ENCODE data around the gene GATAD1.

Gene GATAD1

DNA sequence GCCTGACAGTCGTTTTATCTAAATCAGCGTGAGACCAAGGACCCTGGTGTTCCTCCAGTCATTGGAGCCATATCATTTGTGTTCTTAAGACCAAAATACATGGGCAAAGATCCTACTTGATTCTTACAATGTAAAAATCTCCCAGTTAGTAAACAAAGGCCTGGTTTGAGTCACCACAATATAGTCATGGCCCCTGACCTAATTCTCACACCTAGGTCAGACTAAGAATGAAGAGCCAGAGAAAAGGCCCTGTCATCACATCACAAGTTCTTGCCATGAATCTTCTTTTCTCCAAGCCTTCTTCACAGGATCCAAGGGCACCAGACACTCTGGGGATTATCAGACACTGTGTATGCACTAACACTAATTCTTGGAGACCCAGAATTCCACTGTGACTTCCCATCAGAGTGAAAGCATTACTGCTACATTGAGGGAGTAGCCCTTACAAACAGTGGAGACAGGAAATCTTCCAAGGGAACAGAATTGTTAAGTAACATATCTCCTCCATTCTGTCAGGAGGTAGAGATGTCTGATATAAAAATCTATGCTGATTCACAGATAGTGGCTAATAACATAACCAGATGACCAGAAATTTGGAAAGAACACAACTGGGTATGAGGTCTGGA, 38.1 kb downstream of the GATAD1 start:
- no peak for DNase-seq

DNA sequence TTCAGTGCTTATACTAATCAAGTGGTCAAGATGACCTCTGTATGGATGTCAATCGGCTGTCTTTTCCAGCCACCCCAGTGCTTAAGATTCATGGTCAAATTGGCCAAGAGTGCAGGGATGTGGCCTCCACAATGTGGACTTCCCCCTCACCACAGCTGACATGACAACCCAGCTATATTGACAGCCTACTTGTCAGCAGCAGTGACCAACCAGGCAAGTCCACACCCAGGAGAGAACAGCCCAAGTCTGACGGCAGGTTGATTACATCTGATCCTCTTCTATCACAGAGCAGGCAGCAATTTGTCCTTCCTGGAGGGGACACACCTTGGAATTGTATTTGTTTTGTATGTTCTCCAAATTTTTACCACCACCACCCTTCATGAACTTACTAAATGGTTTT, 38.7 kb downstream of the GATAD1 start:
- no peak for DNase-seq

DNA sequence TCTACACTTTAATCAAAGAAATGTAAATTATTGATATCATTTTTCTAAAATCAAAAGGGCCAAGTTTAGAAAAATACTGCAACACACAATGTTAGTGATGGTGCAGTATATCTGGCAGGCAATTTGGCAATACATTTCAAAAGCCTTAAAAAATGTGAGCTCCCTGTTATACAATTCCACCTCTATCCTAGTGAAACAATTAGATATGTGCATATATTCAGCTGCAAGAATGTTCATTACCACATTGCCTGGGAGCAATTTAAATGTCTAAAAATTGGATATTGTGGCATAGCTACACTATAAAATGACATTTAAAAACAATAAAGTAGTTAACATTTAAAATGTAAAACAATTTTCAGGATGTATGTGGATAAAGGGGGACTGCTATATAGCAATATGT, 40.5 kb downstream of the GATAD1 start:
- DNase-seq: no peak

DNA sequence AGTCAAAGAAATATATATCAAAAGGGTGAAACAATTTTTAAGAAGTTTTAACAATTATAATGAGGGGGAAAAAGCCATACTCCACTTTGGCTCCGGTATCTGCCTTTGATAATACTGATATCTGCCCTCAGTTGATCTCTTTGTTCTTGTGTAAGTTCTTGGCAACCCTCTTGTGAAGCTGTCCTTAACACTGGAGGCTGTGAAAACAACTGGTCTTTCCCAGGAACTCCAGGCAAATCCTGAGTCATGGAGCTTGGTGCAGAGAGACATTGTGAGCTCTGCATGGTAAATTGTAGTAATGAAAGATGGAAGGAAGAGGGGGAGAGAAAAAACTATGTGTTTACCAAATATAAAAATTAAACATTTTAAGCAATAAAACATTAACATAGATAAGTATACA, 42.4 kb downstream of the GATAD1 start:
- DNase-seq: no peak

DNA sequence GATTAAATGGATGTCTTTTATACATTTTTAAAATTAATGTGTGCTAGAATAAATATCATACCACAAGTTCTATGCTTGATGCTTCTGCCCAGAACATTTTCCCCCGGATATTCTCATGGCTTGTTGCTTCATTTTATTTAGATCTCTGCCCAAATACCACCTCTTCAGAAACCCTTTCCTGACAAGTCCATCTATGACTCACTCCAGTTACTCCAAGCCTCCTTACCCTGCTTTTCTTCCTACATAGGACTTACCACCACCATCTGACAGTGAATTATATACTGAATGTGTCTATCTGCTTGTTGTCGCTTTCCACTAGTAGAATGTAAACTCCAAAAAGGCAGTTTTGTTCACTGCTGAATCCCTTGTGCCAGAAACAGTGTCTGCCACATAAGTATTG, 49.6 kb downstream of the GATAD1 start:
- DNase-seq: no peak

DNA sequence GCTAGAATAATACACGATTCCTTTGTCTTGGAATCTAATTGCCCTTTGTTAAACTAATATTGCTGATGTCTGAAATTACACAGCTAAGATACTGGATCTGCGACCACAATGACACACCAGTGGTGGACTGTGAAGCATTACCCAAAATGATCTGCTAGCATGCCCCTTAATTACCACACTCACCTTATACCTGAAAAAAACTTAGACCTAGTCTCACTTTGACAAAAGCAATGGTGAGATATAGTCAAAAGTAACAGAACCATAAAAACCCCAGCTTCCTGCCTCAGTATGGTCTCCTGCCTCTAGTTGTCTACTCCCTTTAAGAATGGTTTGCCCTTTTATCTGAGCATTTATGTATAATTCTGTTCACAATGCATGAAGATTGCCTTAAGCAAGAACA, 51.3 kb downstream of the GATAD1 start:
- DNase-seq: no peak

DNA sequence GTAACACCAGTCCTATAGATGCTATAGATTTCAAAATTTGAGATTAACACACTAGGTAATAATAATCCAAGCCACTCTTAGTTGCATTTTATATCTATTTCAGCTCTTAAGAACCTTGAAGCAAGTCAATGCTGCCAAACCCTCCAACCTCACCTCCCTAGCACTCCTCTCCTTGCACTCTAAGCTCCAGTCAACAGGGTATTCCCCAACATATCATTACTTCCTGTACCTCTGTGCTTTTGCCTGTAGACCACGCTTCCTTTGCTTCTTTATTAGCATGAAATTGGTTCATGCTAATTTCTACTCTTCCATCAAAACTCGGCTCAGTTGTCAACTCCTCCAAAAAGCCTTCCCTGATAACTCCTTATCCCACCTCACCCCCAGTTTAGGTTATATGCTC, 56.5 kb downstream of the GATAD1 start:
- no peak for DNase-seq

DNA sequence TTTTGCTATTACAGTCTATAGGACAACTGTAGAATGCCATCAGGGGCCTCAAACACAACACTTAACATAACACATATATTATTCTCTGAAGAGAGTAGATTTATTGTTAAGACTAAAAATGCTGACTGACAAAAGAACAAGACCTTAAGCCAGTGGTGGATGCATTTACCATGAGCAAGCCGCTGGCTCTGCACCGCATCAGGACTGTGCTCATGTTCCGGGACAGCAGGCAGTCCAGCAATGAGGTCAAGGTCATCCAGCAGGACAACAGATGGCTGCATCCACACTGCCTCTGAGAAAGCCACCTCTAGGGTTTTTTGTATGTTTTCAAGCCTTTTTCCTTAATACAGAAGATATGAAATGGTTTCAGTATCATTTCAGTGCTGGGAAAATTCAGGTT, 57.3 kb downstream of the GATAD1 start:
- no peak for DNase-seq

DNA sequence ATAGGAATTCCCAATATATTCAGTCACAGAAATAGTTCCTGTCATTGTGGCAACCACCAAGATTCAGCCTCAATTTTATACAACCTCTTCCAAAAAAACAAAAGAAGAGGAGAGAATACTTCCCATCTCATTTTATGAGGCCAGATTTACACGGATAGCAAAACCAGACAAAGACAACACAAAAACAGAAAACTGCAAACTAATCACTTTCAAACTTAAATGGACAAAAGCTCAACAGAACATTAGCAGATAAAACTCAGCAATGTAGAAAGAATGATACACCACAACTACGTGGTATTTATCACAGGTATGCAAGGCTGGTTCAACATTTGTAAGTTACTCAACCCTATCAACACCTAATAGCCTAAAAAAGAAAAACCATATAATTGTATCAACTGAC, 59.1 kb downstream of the GATAD1 start:
- no peak for DNase-seq

DNA sequence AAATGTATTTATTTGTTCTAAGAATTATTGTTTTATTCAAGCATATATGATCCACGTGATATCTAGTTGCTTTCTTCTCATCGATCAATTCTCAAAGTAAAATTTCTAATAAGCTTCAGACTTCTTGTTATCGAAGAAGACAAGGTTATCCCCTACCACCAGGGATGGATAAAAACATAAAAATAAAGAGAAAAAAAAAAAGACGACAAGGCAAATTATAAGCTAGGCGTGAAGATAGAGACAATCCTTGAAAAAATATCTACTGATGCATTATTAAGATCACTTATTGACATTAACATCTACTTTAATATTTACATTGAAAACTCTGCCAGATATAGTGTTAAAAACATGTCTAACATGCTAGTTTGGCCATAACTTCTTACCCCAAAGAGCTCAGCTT, 61.7 kb downstream of the GATAD1 start:
- no peak for DNase-seq

Data from activated CD4-positive, CD25-positive, alpha-beta regulatory T cell (primary cell).